NCI-H2196 (cell line): ENCODE data around the gene TAPBPL.
"Not testable (repeated sequence)": the region's sequence is repeated elsewhere in the genome, so short reads cannot be mapped to it uniquely, and the experiment has no call there.

Experiments used
- DNase-seq: peaks from one replicate; lab custom pipeline; 2025; ENCODE audit not compliant: unreplicated experiment; lab: John Stamatoyannopoulos, UW

TAPBPL gene

GRCh38 chr12:6451348-6452244 lies at the start of gene TAPBPL:
TSS of gene TAPBPL (plus strand) at chr12:6452042. CDS start at chr12:6452249, 207 bp downstream.
- DNase-seq, result peak; percentile 70

GRCh38 chr12:6404390-6404789 lies 47.5 kb upstream of the TAPBPL start:
- no peak for DNase-seq

- DNase-seq, result no peak
Measured at GRCh38 chr12:6405963-6406362, 45.9 kb upstream of the TAPBPL start.

DNA sequence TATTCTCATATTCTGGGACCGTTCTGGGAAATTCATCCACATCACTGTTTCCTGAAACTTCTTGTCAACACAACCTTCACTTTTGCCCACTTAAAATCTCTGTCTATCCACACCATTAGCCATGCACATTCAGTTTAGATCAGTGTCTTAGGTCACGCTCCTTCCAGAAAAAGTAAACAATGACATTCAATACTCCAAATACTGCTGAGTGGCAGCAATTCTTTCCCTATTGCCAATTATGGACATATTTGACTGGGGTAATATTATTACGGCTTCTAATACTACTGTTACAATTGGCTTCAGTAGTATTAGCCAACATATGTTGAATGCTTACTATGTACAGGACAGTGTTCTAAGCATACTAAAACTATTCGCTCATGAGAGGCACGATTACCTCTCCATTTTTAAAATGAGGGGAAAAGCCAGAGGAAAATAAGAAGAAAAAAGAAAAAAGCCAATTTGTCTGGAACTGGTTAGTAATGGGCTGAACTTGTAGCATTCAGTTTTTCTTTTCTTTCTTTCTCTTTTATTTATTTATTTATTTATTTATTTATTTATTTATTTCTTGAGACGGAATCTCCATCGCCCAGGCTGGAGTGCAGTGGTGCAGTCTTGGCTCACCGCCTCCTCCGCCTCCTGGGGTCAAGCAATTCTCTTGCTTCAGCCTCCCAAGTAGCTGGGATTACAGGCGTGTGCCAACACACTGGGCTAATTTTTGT lies 44.4 kb upstream of the TAPBPL start:
- no peak for DNase-seq

- DNase-seq, result no peak
Measured at GRCh38 chr12:6416596-6416995, 35.2 kb upstream of the TAPBPL start.

- no peak for DNase-seq
Measured at GRCh38 chr12:6418796-6419195, 33.0 kb upstream of the TAPBPL start.

DNA sequence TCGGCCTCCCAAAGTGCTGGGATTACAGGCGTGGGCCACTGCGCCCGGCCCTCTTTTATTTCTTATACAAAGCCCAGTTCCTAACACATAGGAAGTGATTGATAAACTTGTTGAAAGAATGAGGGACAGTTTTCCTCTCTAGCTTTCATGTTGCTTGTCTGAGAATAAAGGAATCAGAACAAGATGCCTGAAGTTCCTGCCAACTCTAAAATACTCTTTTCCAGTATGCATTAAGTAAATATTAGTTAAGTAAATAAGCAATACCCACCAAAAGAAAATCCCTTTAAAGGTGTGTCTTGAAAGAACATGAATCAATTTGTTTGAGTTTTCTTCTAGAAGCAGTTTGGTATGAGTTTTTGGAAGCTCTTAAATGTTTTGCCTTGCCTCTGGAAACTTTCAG lies 31.5 kb upstream of the TAPBPL start:
- DNase-seq, result no peak

DNA sequence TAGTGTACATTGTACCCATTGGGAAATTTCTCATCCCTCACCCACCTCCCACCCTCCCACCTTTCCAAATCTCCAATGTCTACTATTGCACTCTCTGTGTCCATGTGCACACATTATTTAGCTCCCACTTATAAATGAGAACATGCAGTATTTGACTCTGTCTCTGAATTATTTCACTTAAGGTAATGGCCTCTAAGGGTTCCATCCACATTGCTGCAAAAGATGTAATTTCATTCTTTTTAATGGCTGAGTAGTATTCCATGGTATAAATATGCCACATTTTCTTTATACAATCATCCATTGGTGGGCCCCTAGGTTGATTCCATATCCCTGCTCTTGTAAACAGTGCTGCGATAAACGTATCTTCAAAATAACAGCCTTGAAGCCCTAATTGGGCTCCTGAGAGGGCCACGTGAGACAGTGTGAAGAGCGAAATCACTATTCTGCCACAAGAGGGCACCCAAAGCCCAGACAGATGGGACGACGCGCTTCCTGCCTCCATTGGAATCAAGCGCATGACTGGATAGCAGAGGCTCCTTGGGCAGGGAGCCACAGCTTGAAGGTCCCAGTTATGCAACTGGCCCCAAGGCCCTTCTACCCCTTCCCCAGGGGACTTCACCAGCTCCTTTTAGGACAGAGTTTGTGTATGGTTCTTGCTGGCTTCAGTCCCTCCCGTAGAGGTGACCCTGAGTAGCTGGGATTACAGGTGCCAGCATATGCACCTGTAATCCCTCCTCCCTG lies 28.4 kb upstream of the TAPBPL start:
- peak; percentile 63 for DNase-seq

GRCh38 chr12:6424008-6424347 lies 27.9 kb upstream of the TAPBPL start:
- no peak for DNase-seq

GRCh38 chr12:6424866-6425265 lies 27.0 kb upstream of the TAPBPL start:
- DNase-seq, result no peak

- no peak for DNase-seq
Measured at GRCh38 chr12:6425590-6426531, 26.0 kb upstream of the TAPBPL start.

- DNase-seq, result no peak
Measured at GRCh38 chr12:6426882-6427671, 24.8 kb upstream of the TAPBPL start.

GRCh38 chr12:6427796-6428195 lies 24.0 kb upstream of the TAPBPL start:
- DNase-seq, result not testable (repeated sequence)

DNA sequence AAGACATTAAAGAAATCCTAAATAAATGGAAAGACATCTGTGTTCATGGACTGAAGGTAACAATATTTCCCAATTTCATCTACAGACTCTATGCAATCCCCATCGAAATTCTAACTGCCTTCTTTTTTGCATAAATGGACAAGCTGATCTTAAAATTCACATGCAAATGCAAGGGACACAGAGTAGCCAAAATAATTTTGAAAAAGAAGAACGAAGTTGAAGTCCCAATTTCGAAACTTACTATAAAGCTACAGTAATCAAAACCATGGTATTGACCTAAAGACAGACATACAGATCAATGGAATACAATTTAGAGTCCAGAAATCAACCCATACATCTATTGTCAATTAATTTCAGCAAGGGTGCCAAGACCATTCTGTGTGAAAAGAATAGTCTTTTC lies 23.5 kb upstream of the TAPBPL start:
- no peak for DNase-seq

- DNase-seq, result no peak
Measured at GRCh38 chr12:6430124-6430989, 21.5 kb upstream of the TAPBPL start.

- no peak for DNase-seq
Measured at GRCh38 chr12:6432991-6433390, 18.9 kb upstream of the TAPBPL start.

DNA sequence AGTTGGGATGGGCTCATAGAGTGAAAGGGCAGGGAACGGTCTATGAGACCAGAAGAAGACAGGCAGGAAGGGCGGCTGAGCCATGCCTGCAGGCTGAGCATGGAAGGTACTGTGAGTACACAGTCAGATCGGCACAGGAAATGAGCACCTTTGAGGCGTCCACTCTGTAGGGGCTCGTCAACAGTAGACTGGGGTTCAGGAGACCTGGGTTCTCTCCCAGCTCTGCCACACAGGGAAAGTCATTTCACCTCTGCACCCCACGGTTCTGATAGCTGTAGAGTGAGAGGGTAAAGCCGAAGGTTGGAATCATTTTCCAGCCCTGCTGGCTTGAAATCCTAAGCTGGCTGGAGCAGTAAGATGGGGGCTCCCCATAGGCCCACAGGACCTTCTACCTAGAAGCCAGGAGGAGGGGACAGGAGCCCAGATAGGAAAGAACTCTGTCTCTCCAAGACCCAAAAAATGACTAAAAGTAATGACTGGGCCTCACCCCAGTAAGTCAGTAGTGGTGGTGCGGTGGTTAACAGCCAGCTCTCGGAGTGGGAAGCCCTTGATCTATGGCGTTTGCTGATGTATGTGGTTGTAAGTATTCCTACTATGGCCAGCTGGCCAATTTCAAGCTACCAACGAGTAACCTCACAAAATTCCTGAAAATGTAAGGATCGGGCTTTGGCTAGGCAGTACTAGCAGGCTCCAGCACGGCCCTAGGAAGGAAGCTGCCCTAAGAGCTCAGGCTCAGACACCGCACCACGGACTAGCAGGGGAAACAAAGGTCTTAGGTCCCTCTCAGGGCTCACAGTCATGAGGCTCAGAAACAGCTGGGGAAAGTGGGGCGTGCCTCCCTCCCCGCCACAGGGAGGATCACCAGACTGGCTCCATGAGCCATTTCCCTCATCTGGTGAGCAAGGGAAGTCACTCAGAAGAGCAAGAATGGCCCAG lies 17.4 kb upstream of the TAPBPL start:
- no peak for DNase-seq
